ENCODE data around the gene ENTHD1. TPM values are rescaled to one million over a fixed set of nuclear protein-coding genes. Genes with fewer than 3 reads are reported as not detected.

ENTHD1 gene
- total RNA-seq, 1 donor from 2014 or later = not detected

DNA sequence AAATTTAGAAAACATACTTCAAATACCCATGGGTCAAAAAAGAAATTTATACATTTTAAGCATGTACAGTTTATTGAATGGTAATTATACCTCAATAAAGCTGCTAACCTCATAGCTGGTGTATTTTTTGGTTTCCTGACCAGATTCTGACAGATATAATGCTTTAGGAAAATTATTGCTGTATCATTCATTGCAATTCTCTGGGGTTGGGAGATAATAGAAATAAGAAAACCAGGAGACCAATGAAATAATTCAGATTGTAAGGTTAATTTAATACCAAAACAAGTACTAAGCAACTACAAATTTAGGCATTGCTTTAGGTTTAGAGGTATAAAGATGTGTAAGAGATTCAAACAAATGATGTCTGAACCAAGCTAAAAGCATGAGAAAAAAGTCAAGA, 120.1 kb downstream of the ENTHD1 start:
- Mint-ChIP-seq H3K27ac (ENCODE audit: unreplicated experiment) (no peak overlapping the region), H3K27me3 (ENCODE audit: low read depth) (peaks cover 44% of the 10 kb centered on the region), H3K4me1 (ENCODE audit: low read depth) (peaks cover 8% of the 10 kb centered on the region), H3K9me3 (ENCODE audit: low read depth) (peaks cover 7% of the 10 kb centered on the region), H3K36me3 (ENCODE audit: low read depth) (peaks cover 6% of the 10 kb centered on the region), H3K4me3 (ENCODE audit: unreplicated experiment) (no peak overlapping the region)
- TF ChIP-seq, protein P1, sequence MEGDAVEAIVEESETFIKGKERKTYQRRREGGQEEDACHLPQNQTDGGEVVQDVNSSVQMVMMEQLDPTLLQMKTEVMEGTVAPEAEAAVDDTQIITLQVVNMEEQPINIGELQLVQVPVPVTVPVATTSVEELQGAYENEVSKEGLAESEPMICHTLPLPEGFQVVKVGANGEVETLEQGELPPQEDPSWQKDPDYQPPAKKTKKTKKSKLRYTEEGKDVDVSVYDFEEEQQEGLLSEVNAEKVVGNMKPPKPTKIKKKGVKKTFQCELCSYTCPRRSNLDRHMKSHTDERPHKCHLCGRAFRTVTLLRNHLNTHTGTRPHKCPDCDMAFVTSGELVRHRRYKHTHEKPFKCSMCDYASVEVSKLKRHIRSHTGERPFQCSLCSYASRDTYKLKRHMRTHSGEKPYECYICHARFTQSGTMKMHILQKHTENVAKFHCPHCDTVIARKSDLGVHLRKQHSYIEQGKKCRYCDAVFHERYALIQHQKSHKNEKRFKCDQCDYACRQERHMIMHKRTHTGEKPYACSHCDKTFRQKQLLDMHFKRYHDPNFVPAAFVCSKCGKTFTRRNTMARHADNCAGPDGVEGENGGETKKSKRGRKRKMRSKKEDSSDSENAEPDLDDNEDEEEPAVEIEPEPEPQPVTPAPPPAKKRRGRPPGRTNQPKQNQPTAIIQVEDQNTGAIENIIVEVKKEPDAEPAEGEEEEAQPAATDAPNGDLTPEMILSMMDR (IDR thresholded peaks at IDR 0.05) = no peak
- no peak for DNase-seq (ENCODE audit: low spot score)

DNA sequence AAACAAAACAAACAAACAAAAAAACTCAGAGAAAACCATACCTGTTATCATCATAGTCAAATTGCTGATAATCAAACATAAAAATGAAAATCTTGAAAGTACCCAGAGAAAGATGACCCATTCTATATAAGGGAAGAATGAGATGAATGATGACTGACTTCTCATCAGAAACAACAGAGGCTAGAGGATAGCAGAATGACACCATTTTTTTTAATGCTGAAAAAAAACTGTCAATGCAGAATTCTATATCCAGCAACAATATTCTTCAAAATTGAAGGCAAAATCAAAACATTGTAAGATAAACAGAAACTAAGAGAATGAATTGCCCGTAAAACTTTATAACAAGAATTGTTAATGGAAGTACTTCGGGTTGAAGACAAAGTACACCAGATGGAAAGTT, 122.1 kb downstream of the ENTHD1 start:
- Mint-ChIP-seq H3K27ac (ENCODE audit: unreplicated experiment) (no peak overlapping the region), H3K9me3 (ENCODE audit: low read depth) (peaks cover 10% of the 10 kb centered on the region), H3K36me3 (ENCODE audit: low read depth) (peaks cover 6% of the 10 kb centered on the region), H3K4me1 (ENCODE audit: low read depth) (peaks cover 3% of the 10 kb centered on the region), H3K27me3 (ENCODE audit: low read depth) (peaks cover 50% of the 10 kb centered on the region), H3K4me3 (ENCODE audit: unreplicated experiment) (no peak overlapping the region)
- no peak for DNase-seq (ENCODE audit: low spot score)
- TF ChIP-seq, protein P1 (IDR thresholded peaks at IDR 0.05) = no peak

DNA sequence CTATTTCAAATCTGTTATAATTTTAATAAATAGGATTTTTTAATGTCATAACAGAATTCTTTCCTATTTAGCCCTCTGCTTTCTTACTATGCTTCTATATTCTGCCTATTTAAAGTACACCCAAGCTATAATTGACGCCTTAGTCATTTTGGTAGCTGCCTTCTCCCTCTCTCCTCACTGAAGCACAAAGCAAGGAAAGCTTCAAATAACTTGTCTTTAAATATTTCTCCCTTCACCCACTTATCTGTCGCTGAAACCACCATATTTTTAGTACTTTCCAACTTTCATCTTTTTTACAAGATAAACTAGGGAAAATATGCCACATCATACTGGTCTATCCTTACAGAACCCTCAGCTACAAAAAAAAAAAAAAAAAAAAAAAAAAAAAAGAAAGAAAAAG, 127.9 kb downstream of the ENTHD1 start:
- TF ChIP-seq, protein P1 (IDR thresholded peaks at IDR 0.05) = no peak
- H3K4me3 Mint-ChIP-seq (ENCODE audit: unreplicated experiment) = no peak overlapping the region
- no peaks in the 10 kb centered on the region for H3K4me1 Mint-ChIP-seq (ENCODE audit: low read depth)
- no peak overlapping the region for H3K27ac Mint-ChIP-seq (ENCODE audit: unreplicated experiment)
- H3K9me3 Mint-ChIP-seq (ENCODE audit: low read depth) = peaks cover 10% of the 10 kb centered on the region
- H3K36me3 Mint-ChIP-seq (ENCODE audit: low read depth) = peaks cover 6% of the 10 kb centered on the region
- DNase-seq (ENCODE audit: low spot score) = no peak
- H3K27me3 Mint-ChIP-seq (ENCODE audit: low read depth) = peaks cover 48% of the 10 kb centered on the region

DNA sequence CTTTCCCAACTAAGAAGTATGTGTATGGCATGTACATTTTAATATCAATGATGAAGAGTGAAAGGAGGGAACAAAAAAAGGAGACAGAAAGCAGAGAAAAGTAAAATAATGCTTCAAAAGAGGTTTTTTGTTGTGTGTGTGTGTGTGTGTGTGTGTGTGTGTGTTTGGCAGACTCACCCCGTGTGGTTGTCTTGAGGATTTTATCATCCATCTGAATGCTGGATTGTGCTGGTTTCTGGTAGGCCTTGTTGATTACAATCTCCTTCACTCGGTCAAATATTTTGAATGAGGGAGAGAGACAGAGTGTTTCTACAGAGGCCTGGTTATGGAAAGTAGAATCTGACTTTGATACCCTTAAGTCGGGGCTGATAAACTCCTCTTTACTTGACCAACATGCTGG, 128.5 kb downstream of the ENTHD1 start:
- TF ChIP-seq, protein P1 (IDR thresholded peaks at IDR 0.05) = no peak
- H3K4me3 Mint-ChIP-seq (ENCODE audit: unreplicated experiment) = no peak overlapping the region
- DNase-seq (ENCODE audit: low spot score) = no peak
- peaks cover 6% of the 10 kb centered on the region for H3K36me3 Mint-ChIP-seq (ENCODE audit: low read depth)
- peaks cover 15% of the 10 kb centered on the region for H3K9me3 Mint-ChIP-seq (ENCODE audit: low read depth)
- H3K27me3 Mint-ChIP-seq (ENCODE audit: low read depth) = peaks cover 46% of the 10 kb centered on the region
- no peak overlapping the region for H3K27ac Mint-ChIP-seq (ENCODE audit: unreplicated experiment)
- no peaks in the 10 kb centered on the region for H3K4me1 Mint-ChIP-seq (ENCODE audit: low read depth)

DNA sequence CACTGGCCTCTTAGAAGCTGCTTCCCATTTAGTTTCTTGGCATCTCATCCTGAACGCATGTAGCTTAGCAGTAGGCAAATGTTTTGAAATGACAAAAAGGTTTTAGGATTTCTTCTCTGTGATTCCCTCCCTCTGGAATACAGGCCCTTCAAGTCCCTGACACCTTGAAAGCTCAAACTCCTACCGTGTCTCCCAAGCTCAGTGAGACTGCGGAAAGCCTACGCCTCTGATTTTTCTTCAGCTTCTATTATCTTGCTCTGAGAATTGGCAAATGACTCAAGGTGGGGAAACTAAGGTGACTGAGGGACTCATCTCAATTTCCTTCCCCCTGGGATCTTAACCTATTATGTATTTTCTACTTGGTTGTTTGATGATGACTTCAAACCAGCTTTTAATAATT, 130.3 kb downstream of the ENTHD1 start:
- Mint-ChIP-seq H3K4me1 (ENCODE audit: low read depth) (no peaks in the 10 kb centered on the region), H3K27me3 (ENCODE audit: low read depth) (peaks cover 40% of the 10 kb centered on the region), H3K9me3 (ENCODE audit: low read depth) (peaks cover 15% of the 10 kb centered on the region), H3K36me3 (ENCODE audit: low read depth) (peaks cover 5% of the 10 kb centered on the region), H3K27ac (ENCODE audit: unreplicated experiment) (no peak overlapping the region), H3K4me3 (ENCODE audit: unreplicated experiment) (no peak overlapping the region)
- TF ChIP-seq, protein P1 (IDR thresholded peaks at IDR 0.05) = no peak
- DNase-seq (ENCODE audit: low spot score) = no peak
